ENCODE results near the gene GRM8.

- TF ChIP-seq CTCF (IDR thresholded peaks at IDR 0.05), result no peak
- TF ChIP-seq POLR2A (IDR thresholded peaks at IDR 0.05), result no peak
Measured at GRCh38 chr7:127081539-127081938, 171.2 kb downstream of the GRM8 start.
